Bone marrow (tissue), 2 donors: ENCODE data around the gene CDH26.

Source experiments
- DNase-seq, 2 donors: peaks; one replicate each; lab custom pipeline; 2025; lab: John Stamatoyannopoulos, UW

Gene CDH26

DNA sequence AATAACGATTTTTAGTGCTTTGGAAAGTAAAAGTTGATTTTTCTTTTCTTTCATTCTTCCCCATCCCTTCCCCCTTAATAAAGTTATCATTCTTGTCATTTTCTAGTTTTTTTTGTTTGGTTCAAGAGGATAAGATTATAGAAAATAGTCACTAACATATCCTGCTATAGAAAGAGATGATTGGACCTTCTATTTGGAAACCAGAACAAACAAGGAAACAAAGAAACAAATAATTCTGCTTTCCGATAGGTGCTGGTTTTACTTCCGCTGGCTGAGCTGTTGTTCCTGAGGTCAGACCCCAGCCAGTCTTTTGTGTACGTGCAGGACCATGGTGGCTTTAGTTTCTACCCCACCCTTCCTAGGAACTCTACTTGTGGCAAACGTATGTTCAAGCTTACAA, at the start of gene CDH26:
Gene CDH26 (plus strand): TSS at position 301 of the 400 bp plus-strand sequence. CDS start 304 bp downstream, outside the sequence.
- DNase-seq = no peak

DNA sequence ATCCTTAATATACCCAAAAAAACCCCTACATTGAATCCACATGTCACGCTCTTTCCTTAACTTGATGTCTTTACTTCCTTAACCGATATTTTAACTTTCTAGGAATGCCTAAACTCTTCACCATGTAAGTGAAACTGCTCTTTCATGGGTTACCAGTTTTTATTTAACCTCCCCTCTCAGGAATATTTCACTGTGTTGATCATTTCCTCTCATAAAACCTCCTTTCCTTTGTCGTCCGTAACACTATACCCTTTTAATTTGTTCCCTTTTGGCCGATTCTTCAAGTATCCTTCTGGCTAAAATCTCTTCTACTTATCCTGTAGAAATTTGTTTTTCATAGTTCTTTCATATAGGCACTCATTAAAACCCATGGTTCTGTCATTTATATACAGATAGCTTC, 49.4 kb upstream of the CDH26 start:
- no peak for DNase-seq

DNA sequence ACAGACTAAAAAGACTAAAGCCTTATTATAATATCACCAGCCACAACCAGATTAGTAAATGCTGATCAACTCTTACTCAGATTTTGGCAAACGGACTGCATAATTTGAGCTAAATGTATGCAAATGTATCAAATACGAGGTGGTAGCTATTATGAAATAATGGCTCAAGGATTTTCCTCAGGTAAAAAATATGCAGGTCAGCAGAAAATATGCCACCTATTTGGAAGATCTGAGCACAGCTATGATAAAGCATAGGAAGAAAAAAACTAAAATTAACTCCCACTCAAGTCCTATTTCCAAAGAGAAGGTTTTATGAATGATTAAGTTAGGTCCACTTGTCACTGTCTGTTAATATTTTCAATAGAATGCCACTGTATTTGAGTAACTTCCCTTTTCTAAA, 47.2 kb upstream of the CDH26 start:
- no peak for DNase-seq

DNA sequence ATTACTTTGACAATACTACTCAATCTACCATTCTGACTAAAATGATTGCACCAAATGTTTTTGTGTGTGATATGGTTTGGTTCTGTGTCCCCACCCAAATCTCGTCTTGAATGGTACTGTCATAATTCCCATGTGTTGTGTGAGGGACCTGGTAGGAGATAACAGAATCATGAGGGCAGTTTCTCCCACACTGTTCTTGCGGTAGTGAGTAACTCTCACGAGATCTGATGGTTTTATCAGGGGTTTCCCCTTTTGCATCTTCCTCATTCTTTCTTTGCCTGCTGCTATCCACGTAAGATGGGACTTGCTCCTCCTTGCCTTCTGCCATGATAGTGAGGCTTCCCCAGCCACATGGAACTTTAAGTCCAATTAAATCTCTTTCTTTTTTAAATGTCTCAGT, 45.6 kb upstream of the CDH26 start:
- peak in 1 of 2 donors; percentile 6 for DNase-seq

DNA sequence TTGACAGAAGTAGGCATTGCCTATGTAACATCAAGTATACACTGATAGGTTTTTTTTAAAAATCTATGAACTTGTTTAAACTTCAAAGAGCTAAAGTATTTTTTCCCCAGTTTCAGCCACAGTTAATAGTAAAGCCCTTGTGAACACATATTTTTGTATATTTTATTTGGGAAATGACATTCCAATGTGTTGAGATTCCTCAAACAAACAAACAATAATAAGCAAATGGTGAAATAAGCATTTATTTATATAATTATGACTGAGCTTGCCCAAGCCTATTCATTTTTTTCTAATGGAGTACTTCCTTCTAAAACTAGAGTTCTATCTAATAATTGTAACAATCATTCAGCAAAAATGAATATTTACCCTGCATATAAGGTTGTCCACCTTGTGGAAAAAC, 37.3 kb upstream of the CDH26 start:
- no peak for DNase-seq

DNA sequence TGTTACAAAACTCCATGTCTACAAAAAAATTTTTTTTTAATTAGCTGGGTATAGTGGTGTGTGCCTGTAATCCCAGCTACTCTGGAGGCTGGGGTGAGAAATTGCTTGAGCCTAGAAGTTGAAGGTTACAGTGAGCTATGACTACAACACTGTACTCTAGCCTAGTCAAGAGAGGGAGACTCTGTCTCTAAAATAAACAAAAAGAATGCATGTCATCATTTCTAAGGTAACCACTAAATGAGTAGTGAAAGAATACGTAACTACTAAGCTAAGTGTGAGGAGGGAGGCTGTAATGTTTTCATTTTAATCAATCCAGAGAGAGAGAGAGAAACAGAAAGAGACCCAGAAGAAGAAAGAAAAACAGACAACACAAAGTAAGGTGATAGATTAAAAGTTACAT, 34.7 kb upstream of the CDH26 start:
- no peak for DNase-seq

DNA sequence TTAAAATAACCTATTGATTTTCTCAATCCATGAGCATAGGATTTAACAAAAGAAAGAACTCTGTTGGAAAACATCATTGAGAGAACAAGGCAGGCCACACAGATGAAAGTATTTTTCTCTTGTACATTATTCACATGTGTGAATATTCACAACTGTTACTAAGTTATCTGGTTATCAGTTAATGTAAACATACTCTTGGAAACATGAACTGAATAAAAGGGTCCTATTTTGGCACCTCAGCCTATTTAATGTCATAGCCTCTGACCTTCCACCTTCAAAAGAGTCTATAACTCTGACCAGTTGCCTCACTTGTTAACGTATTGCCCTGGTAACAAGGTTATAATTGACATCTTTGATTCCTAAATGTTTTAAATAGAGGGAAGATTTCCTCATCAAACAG, 32.9 kb upstream of the CDH26 start:
- DNase-seq = no peak

DNA sequence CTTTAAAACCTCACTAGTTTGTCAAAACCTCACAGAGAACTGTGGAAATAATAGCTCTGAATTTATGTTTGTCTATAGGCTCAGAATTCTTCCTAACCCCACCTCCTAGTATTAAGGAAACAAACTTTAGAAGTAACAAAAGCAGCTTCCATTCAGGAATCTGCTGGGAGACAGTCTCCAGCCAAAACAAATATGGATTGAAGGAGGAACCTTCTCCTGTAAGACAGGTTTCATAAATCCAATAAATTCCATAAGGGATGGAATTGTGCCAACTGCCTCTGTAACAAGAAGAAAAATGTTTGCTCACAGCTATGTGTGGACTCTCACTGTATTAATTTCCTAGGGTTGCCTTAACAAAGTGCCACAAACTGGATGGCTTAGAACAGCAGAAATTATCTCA, 32.3 kb upstream of the CDH26 start:
- DNase-seq = no peak

DNA sequence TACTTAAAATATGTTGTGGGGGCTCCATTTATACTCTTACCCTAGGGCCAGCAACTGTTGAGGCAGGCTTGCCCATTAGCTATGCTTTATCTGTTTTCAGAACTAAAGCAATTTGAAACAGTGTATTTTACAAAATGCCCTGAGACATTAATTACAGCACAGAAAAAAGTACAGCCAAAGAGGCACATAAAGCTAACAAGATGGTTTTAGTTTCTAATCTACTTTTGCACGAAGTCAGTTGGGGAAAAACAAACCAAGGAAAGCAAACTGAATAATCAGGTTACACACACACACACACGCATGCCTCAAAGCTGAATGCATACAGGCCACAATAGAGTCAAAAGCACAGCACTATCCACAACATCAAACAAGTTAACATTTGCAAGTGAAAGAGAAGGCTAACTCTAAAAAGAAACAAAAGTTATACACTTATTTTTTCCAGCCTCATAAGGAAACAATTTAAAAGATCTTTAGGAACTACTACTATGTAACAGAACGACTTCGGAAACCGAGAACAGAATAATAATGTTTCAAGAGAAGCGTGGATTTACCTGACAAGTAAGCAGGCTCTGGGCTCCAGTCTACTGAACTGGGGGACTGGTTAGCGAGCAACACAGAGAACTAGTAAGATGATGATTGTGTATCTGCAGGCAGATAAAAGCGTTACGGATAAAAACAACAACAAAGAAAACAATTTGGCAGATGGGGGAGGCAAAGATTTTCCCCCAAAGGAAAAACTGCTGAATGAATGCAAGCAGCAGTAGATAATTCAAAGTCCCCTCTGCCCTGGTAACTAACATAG, 26.5 kb upstream of the CDH26 start:
- no peak for DNase-seq

DNA sequence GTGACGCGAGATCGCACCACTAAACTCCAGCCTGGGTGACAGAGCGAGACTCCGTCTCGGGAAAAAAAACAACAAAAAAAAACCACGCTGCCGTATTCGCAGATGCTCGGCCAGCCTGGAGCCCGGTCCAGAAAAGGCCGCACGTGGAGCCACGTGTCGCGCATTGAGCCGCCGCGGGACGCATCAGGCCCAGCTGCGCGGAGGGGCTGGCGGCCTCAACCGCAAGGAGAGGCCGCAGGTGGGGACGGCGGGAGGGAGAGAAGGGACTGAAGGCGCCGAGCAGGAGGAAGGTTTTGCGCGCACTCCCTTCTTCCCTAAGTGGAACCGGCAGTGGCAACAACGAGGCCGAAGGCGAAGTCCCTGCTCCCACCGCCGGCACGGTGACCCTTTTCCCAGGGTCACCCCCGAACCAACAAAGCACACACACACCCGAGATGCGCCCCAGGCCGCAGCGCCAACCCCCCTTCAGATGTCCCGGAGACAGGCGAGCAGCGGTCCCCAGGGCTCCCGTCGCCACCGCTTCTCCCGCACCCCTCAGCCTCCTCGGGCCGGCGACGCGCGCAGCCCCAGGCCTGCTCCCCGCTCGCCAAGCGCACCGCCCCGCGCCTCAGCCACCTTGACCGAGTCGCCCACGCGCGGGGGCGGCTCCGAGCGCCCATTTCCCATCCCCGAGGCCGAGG, 25.5 kb upstream of the CDH26 start:
- no peak for DNase-seq

DNA sequence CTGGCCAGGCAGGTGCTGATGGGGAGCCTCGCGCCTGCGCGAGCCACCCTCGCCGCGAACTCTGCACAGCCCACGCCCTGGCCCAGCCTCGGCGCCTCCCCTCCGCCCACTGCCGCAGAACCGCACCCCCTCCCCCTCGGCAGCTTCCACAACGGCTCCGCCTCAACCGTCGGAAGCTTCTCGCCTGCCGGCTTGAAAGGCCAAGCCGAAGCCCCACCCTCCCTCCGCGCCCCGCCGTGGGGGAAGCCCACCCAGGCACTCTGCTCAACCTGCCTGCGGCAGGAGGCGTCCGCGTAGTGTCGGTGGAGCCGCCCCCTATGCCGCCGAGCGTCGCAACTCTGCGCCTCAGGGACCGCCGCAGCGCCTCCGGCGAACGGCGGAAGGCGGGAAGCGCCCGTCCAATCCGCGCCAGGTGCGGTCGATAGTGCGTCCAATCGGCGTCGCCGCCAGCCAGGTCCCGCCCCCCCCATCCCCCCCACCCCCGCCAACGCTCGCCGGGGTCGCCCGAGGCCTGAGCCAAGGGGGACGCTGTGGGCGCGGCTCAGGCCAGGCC, 24.9 kb upstream of the CDH26 start, which contains the start of gene SYCP2:
Gene SYCP2 (minus strand): TSS at position 342 of the 553 bp plus-strand sequence. CDS start 11,224 bp downstream, outside the sequence.
- peak in 1 of 2 donors; percentile 75 for DNase-seq

DNA sequence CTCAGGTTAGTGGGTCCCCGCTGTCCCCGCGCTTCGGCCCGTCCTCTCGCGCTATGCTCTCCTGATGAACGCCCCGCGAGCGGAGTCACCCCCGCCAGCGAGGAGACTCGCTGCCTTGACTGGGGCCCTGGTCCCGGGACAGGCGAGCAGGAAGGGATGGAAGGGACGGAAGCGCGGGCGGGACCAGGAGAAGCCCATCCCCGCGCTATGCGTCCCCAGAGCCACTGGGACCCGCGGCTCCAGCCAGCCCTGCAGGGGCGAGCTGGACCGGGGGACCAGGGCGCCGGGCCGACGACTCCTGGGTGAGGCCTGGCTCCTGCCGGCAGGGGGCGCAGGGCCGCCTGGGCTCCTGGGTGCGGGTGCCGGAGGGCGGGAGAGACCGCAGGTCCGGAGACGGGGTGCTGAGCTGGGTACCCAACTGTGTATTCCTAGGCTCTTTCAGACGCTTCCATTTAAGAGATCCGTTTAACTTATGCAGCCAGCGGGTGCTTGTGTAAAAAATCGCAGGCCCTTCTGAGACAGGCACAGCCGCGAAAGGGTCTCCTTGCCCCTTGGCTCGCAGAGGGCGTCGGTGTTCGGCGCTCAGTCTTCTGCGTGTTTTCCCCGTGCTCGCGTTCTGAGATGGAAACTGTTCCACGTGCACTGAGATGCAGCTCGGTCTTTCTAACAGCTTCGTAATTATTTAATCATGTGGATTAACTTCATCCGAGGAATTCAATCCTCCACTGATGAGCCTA, 24.2 kb upstream of the CDH26 start:
- peak; percentile 16 to 81 for DNase-seq

DNA sequence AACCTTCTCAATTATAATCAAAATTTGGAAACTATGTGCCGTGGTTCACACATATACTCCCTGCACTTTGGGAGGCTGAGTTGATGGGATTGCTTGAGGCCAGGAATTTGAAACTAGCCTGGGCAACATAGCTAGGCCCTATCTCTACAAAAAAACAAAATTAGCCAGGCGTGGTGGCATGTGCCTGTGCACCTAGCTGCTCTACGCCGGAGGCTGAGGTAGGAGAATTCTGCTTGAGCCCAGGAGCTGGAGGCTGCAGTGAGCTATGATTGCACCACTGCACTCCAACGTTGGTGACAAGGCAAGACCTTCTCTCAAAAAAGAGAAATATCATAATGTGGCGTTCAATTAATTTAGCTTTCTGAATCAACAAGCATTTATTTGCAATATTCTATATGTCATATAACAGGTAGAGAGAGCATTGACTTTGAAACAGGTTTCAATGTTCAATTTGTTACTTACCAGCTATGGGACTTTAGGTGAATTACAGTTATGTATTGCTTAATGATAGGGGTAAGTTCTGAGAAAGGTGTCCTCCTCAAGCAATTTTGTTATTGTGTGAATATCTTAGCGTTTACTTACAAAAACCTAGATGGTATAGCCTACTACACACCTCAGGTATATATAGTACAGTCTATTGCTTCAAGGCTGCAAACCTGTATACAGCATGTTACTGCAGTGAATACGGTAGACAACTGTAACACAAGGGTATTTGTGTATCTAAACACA, 22.6 kb upstream of the CDH26 start:
- DNase-seq = no peak

DNA sequence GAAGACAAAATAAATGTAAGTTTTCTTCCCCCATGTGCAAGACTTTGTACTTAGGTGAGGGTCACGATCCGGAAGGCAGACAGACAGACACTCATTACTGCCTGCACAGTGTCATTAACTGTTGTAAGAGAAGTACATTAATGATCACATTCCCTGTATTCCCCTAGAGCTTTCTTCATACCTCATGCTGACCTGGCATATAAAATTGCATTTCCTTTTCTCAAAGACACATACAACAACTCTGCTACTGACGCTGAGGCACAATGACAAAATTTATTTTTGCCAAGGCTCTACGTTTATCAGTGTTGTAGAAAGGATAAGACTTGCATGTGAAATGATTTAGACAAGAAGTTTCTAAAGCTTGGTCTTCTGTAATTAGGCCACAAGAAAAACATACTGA, 21.8 kb upstream of the CDH26 start:
- DNase-seq = no peak

DNA sequence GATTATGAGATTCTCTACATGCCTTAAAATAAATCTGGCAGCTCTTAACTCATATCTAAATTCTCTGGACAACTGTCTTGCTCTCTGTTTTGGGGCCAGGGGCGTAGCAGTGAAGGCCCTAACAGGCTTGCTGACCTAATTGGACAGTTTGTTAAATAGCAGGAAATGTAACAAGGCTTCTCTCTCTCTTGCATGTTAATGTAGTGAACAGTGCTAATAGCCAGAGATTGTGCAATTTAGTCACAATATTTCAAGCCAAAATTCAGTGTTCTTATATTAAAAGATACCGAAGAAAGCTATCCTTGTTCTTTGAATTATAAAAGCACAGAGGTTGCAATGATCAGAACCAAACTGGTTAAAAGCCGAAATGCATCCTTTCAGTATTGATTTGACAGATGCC, 21.1 kb upstream of the CDH26 start:
- no peak for DNase-seq

DNA sequence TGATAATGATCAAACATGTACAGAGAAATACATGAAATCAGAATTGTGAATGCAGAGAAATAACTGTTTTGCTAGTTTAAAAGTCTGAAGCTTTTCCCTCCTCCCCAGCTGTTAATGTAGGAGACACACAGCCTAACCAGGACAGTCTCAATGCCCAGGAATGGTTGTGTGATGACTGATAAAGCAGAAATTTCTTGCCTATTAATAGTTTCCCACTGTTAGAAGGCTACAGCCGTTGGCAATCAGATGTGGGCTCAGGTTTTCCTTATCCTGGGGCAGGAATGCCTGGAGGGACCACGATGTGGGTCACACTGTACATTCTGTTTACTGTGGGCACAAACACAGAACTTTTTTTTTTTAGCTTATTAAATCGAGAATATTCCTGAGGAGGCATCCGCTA, 20.0 kb upstream of the CDH26 start:
- no peak for DNase-seq

DNA sequence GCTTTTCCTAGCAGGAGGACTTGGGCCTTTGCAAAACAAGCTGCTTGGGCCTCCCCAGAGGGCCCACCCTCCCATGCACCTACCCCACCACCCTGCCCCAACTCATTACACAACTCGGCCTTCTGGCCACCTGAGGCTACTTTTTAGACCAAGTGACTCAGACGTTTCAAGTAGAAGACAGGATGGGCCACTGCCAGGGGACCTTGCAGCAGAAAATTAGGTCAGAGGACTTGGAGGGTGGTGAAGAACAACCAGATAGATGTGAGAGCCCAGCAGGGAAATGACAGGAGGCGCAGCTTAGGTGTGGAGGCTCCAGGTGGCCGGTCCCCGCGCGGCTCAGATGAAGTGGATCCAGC, 19.5 kb upstream of the CDH26 start:
- DNase-seq = no peak

DNA sequence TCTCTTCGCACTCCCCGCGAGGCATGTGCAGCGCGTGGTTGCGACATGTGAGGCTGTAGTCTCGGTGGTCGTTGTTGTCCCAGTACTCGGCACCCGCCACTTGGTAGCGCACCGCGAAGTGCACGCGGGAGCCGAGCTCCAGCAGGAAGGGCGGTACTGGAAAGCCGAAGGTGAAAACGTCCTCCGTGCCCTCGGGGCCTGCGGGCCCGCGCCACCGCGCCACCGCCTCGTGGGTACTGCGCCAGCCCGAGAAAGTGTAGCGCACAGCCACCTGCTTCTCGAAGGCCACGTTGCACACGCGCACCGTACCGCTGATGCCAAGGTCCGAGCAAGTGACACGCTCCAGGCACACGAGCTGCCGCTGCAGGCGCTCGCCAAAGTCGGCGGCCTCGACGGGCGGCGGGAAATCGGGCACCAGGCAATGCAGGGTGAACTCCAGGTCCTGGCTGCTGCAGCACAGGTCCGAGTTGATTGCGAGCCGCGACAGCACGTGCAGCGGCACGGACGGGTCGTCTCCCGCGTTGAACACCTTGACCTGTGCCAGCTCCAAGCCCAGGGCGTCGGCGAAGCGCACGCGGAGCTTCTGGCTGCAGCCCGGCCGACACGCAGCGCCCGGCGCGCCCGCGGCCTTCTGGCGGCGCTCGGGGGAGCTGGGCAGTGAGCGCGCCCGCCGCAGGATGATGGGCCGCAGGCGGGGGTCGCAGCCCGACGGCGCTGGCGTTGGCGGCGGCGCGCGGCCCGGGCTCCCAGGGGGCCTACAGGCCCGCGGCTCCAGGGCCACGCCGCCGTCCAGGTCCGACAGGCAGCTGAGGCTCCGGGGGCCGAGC, 19.0 kb upstream of the CDH26 start:
- no peak for DNase-seq

DNA sequence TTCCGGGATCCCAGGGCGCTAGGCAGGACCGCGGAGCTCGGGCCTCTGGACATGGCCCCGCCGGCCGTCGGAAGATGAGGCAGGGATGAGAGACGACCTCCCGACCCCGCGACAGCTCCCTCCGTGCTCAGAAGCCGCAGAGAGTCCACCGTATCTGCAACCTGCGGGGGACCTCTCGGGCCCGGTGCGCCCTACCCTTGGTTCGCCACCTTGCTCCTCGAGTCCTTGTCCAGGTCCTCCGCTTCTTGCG, 18.4 kb upstream of the CDH26 start:
- DNase-seq = no peak

DNA sequence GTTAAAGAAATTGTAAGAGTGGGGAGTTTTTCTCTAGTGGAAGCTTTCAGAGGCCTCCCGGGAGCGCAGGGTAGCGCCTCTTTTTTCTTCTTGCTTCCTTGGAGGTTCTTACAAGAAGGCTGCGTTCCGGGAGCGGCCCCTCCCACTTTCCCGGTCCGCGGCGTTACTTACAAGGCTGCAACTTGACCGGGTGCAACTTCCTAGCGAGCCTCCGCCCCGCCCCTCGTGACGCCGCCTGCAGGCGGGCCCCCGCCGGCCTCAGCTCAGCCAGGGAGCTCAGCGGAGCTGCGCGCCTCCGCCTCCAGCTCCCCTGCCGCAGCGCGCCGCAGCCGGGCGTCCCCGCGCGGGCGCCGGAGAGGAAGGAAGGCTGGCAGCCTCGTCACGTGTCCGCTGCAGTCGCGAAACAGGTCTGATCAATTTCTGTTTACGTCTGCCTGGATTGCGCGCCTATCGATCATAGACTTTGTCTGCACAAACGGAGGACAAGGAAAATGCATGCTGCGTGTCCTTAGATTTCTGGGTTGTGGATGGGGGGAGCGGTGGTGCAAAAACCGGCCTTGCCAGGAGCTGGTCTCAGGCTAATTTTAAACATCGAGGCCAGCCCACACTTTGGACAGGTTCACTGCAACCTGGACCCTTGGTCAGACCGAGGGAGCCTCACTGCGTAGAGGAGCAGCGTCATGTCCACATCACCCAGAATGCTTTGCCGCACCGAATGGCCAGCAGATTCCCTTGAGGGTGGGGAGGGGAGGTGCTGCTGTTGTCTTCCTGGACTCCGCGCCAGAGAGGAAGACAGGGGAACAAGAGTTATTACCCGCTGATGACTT, 17.9 kb upstream of the CDH26 start, which contains the start of the genes FAM217B and PPP1R3D:
Gene FAM217B (plus strand): TSS at position 261 of the 827 bp plus-strand sequence. CDS start 3,555 bp downstream, outside the sequence.
Gene PPP1R3D (minus strand): TSS at position 177 of the 827 bp plus-strand sequence. CDS start 374 bp downstream, outside the sequence.
- DNase-seq = peak; percentile 67 to 87
